Esophagus squamous epithelium (tissue), 5 donors: ENCODE data around the gene MTR. TPM values are rescaled to one million over a fixed set of nuclear protein-coding genes. Genes with fewer than 3 reads are reported as not detected.
A peak's percentile ranks its signal among the peaks of the same experiment; 100 is the strongest.

ENCODE experiments used
- DNase-seq: peaks from one replicate; lab custom pipeline; 2025; lab: John Stamatoyannopoulos, UW
- H3K27ac ChIP-seq, 4 donors: fragments of 200-600 bp; sonication (generic); one replicate each; pipeline ENCODE4 v1.5.1; 2016 to 2019; ENCODE audit warnings: mild to moderate bottlenecking in 1 of 4
- H3K27me3 ChIP-seq, 4 donors: fragments of 200-600 bp; sonication (generic); 1 replicate in 3 of 4; 2 replicates in 1 of 4; pipeline versions ENCODE4 v1.5.1 to v1.6.0; 2017 to 2021; ENCODE audit warnings: antibody characterized with exemption in 1 of 4
- H3K36me3 ChIP-seq, 3 donors: fragments of 200-600 bp; sonication (generic); one replicate each; pipeline ENCODE4 v1.5.1; 2016 to 2019
- H3K4me1 ChIP-seq, 3 donors: fragments of 200-600 bp; sonication (generic); one replicate each; pipeline ENCODE4 v1.5.1; 2017 to 2019
- H3K4me3 ChIP-seq, 4 donors: fragments of 200-600 bp; sonication (generic); 1 replicate in 3 of 4; 2 replicates in 1 of 4; pipeline ENCODE4 v1.5.1; 2016 to 2019; ENCODE audit warnings: mild to moderate bottlenecking in 2 of 4, moderate library complexity in 1 of 4
- H3K9me3 ChIP-seq, 3 donors: fragments of 200-600 bp; sonication (generic); one replicate each; pipeline ENCODE4 v1.5.1; 2016 to 2019
- POLR2A ChIP-seq, 4 donors: fragments of 450-650 bp; IDR thresholded peaks; one replicate each; pipeline ENCODE4 v1.6.1; 2017; ENCODE audit warnings: antibody characterized with exemption in 4 of 4, mild to moderate bottlenecking in 4 of 4, moderate library complexity in 3 of 4
- WGBS, 2 donors: methylation state at CpG; one replicate each; pipeline ENCODE4 v1.1.5; 2018; 5-methylcytosine and 5-hydroxymethylcytosine counted together
- intact Hi-C: fragments of 100-400 bp; cut with DNase I; formaldehyde crosslinking; loops from one replicate; pipeline ENCODE4 v1.15.0; 2022
- total RNA-seq, 4 donors: library from RNA; depleted of rRNA; stranded (reverse); fragments of >200 nt; gene quantifications; one replicate each; pipeline ENCODE4 v1.1.0, GENCODE V29; 2016
- TF ChIP-seq, protein P1 (sequence below), 6 experiments: fragments of 450-650 bp in 4 of 6; fragments of 200-600 bp in 2 of 6; sonication (generic) in 2 of 6; IDR thresholded peaks; one replicate each; pipeline ENCODE4 v1.5.1; 2016 to 2019; ENCODE audit warnings: antibody characterized with exemption in 6 of 6, mild to moderate bottlenecking in 4 of 6, moderate library complexity in 4 of 6
- donor health status: DM: yes; HTN: yes; CAD: no.

MTR gene
- total RNA-seq, 4 donors from 2014 or later: 5.8 to 21.6 (median 9.1) TPM

GRCh38 chr1:236800623-236801022, 5.5 kb downstream of the MTR start:
- Histone ChIP-seq H3K9me3 (no peaks in the 10 kb centered on the region), H3K36me3 (peaks cover 0 to 19% (median 0%) of the 10 kb centered on the region in 3 donors), H3K27ac (peak overlapping the region in 1 of 4 donors; percentile 15), H3K4me1 (peaks cover 0 to 50% (median 17%) of the 10 kb centered on the region in 3 donors), H3K27me3 (no peaks in the 10 kb centered on the region), H3K4me3 (no peak overlapping the region)
- intact Hi-C loops: no loop called here
- no peak for DNase-seq
- no peak for TF ChIP-seq POLR2A (IDR thresholded peaks at IDR 0.05)
- TF ChIP-seq, protein P1, sequence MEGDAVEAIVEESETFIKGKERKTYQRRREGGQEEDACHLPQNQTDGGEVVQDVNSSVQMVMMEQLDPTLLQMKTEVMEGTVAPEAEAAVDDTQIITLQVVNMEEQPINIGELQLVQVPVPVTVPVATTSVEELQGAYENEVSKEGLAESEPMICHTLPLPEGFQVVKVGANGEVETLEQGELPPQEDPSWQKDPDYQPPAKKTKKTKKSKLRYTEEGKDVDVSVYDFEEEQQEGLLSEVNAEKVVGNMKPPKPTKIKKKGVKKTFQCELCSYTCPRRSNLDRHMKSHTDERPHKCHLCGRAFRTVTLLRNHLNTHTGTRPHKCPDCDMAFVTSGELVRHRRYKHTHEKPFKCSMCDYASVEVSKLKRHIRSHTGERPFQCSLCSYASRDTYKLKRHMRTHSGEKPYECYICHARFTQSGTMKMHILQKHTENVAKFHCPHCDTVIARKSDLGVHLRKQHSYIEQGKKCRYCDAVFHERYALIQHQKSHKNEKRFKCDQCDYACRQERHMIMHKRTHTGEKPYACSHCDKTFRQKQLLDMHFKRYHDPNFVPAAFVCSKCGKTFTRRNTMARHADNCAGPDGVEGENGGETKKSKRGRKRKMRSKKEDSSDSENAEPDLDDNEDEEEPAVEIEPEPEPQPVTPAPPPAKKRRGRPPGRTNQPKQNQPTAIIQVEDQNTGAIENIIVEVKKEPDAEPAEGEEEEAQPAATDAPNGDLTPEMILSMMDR (IDR thresholded peaks at IDR 0.05): no peak

DNA sequence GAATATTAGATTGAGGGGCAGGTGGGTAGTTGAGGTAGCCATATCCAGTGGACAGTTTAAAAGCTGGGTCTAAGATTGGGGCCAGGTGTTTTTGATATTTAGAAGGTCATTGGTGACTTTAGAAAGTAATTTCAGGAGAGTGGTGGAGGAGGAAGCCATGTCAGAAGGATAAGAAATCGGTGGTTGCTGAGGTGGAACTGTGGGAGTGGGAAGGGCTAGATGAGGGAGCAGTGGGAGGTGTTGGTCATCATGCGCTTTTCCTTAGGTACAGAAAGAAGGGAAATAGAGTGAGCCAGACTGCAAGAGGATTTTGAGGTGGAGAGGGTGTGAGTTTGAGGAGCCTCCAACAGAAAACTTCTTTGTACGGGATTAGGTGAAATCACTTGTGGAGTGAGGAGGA, 7.2 kb downstream of the MTR start:
- DNase-seq: no peak
- Histone ChIP-seq H3K27ac (no peak overlapping the region), H3K36me3 (peaks cover 0 to 35% (median 0%) of the 10 kb centered on the region in 3 donors), H3K27me3 (no peaks in the 10 kb centered on the region), H3K9me3 (no peaks in the 10 kb centered on the region), H3K4me1 (peaks cover 0 to 38% (median 12%) of the 10 kb centered on the region in 3 donors), H3K4me3 (no peak overlapping the region)
- intact Hi-C loops: no loop called here
- no peak for TF ChIP-seq POLR2A (IDR thresholded peaks at IDR 0.05)
- TF ChIP-seq, protein P1 (IDR thresholded peaks at IDR 0.05): no peak
- 70 to 91% methylated on average over 3 of the region's 3 CpGs for WGBS, 2 donors

GRCh38 chr1:236806634-236807033, 11.5 kb downstream of the MTR start:
- no peaks in the 10 kb centered on the region for H3K9me3 ChIP-seq
- no peak overlapping the region for H3K4me3 ChIP-seq
- no peak for TF ChIP-seq POLR2A (IDR thresholded peaks at IDR 0.05)
- TF ChIP-seq, protein P1 (IDR thresholded peaks at IDR 0.05): no peak
- no peak overlapping the region for H3K27ac ChIP-seq
- H3K27me3 ChIP-seq: no peaks in the 10 kb centered on the region
- DNase-seq: no peak
- WGBS, 2 donors: 83% methylated on average over 2 of the region's 2 CpGs
- peaks cover 0 to 79% (median 0%) of the 10 kb centered on the region in 3 donors for H3K36me3 ChIP-seq
- intact Hi-C loops: no loop called here
- peaks cover 0 to 6% (median 0%) of the 10 kb centered on the region in 3 donors for H3K4me1 ChIP-seq

DNA sequence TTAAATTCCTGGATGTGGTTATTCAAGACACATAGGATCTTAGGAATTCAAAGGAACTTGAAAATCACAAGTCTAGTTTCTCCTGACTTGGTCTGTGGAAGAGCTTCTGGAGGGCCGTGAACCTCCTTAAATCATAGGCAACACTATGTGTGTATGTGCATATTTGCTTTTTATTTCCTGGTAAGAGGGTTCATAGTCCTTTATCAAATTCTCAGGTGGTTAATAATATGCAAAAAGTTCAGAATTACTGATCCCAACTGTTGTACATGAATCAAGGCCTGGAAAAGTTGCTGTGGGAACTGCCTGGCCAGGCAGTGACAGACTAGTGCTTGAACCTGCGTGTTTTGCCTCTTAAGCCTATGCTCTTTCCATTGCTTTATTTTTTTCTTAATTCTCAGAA, 12.9 kb downstream of the MTR start:
- Histone ChIP-seq H3K36me3 (peaks cover 0 to 92% (median 0%) of the 10 kb centered on the region in 3 donors), H3K4me3 (no peak overlapping the region), H3K27me3 (no peaks in the 10 kb centered on the region), H3K27ac (no peak overlapping the region), H3K9me3 (no peaks in the 10 kb centered on the region), H3K4me1 (peaks cover 0 to 6% (median 0%) of the 10 kb centered on the region in 3 donors)
- DNase-seq: no peak
- no peak for TF ChIP-seq POLR2A (IDR thresholded peaks at IDR 0.05)
- intact Hi-C loops: no loop called here
- WGBS, 2 donors: 94 to 100% methylated on average over 2 of the region's 2 CpGs

GRCh38 chr1:236808564-236809130, 13.6 kb downstream of the MTR start:
- intact Hi-C loops: no loop called here
- H3K27ac ChIP-seq: no peak overlapping the region

DNA sequence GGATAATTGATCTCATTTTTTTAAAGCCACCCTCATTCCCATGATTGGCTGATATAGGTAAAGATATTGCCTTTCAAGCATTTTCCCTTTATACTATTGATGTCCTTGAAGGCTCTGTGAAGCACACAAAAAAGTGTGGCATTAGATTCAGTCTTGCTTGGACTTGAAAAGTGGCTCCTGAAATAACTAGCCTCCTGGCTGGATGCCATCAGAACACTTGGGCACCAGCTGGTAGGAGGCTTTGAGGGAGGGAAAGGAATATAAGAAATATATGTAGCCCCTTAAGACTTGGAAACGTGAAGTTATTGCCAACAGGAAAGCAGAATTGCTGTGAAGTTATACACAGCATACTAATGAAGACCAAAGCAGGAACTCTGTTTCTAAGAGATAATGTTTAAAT, 14.1 kb downstream of the MTR start:
- TF ChIP-seq, protein P1 (IDR thresholded peaks at IDR 0.05): no peak
- no peak for TF ChIP-seq POLR2A (IDR thresholded peaks at IDR 0.05)
- Histone ChIP-seq H3K4me3 (no peak overlapping the region), H3K27ac (no peak overlapping the region), H3K36me3 (peaks cover 0 to 93% (median 0%) of the 10 kb centered on the region in 3 donors), H3K9me3 (no peaks in the 10 kb centered on the region), H3K4me1 (peaks cover 0 to 6% (median 0%) of the 10 kb centered on the region in 3 donors), H3K27me3 (no peaks in the 10 kb centered on the region)
- WGBS, 2 donors: 65 to 75% methylated on average over 1 of the region's 1 CpG
- intact Hi-C loops: no loop called here
- no peak for DNase-seq

More at GRCh38 chr1:236808564-236809130, 13.6 kb downstream of the MTR start:
- Histone ChIP-seq H3K4me1 (peaks cover 0 to 6% (median 0%) of the 10 kb centered on the region in 3 donors), H3K9me3 (no peaks in the 10 kb centered on the region), H3K27me3 (no peaks in the 10 kb centered on the region), H3K36me3 (peaks cover 0 to 93% (median 0%) of the 10 kb centered on the region in 3 donors), H3K4me3 (no peak overlapping the region)
- WGBS, 2 donors: 65 to 83% methylated on average over 8 of the region's 8 CpGs
- DNase-seq: no peak
- no peak for TF ChIP-seq POLR2A (IDR thresholded peaks at IDR 0.05)
